Measurements from ENCODE around the gene SCAPER. TPM values are rescaled to one million over a fixed set of nuclear protein-coding genes. Genes with fewer than 3 reads are reported as not detected.

SCAPER gene
- total and polyA plus RNA-seq, 2 of the 4 experiments (the other 2 are of a cell fraction): 2.9 to 9.7 TPM

DNA sequence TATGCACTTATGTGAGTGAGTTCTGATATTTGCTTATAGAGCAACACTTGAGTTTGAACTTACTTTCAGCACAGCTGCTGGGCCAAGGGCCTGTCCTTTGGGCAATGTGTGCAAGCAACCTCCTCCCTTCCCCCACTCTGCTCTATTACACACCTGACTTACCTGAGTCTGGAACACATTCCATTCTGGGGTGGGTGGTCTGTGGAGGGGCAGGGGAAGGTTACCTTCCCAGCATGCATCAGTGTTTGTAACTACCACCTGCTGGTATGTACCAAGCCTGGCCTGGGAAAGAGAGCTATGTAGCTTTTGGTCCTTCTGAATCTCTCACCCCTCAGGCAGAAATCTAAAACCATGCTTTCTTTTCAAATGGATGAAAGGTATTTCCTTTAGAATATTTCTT, 465.6 kb downstream of the SCAPER start:
- no peak overlapping the region for H4K5ac ChIP-seq (ENCODE audit: low read depth, low read length)
- CTCF ChIA-PET: no interaction called here
- H4K91ac ChIP-seq (ENCODE audit: insufficient read depth, low read depth, low read length): no peak overlapping the region
- H3K9me3 ChIP-seq (ENCODE audit: control insufficient read depth, insufficient read depth, low read length): no peaks in the 10 kb centered on the region
- H3K9me1 ChIP-seq (ENCODE audit: insufficient read depth, low read length): 0 out of 2 replicates have a peak, but pooled peaks cover 2% of the 10 kb centered on the region
- no peak for TF ChIP-seq CHD1 (IDR thresholded peaks at IDR 0.05; ENCODE audit: low read depth, low read length)
- no TSS peak for BruUV-seq (replicated peaks)
- H3K4ac ChIP-seq (ENCODE audit: low read depth, low read length): no peak overlapping the region
- no peak overlapping the region for H3K18ac ChIP-seq (ENCODE audit: low read depth, low read length)
- H3K36me3 ChIP-seq (ENCODE audit: control insufficient read depth, insufficient read depth, low read length): no peaks in the 10 kb centered on the region
- no peak overlapping the region for H3K4me2 ChIP-seq (ENCODE audit: low read depth, low read length)
- no peak overlapping the region for H2AFZ ChIP-seq (replicated peaks; ENCODE audit: low read length, poor library complexity)
- no peak overlapping the region for H2BK15ac ChIP-seq (ENCODE audit: low read depth, low read length)
- H3K23ac ChIP-seq (ENCODE audit: low read depth, low read length): no peak overlapping the region
- no peak overlapping the region for H2BK120ac ChIP-seq (ENCODE audit: low read depth, low read length)
- no peak overlapping the region for H4K8ac ChIP-seq (ENCODE audit: low read depth in 2 of 2, low read length in 2 of 2)
- DNase-seq (no peak), ATAC-seq (ENCODE audit: low read depth) (no peak)
- no peak overlapping the region for H3K56ac ChIP-seq (ENCODE audit: extremely low read depth, insufficient read depth, low read length)
- dilution Hi-C loops (cut with HindIII; ENCODE audit: low sequenced_read_pairs, unreplicated experiment): no loop called here
- no peaks in the 10 kb centered on the region for H3K4me1 ChIP-seq (ENCODE audit: control insufficient read depth, insufficient read depth, low read length)
- no peaks in the 10 kb centered on the region for H3K27me3 ChIP-seq (ENCODE audit: control insufficient read depth, insufficient read depth, low read length)
- H3K9ac ChIP-seq (ENCODE audit: low read depth, low read length): no peak overlapping the region
- H2AK9ac ChIP-seq (replicated peaks; ENCODE audit: low read depth, low read length, poor library complexity): no peak overlapping the region
- intact Hi-C loops (cut with micrococcal nuclease): no loop called here
- H3K14ac ChIP-seq (replicated peaks; ENCODE audit: low read depth, low read length): no peak overlapping the region
- no peaks in the 10 kb centered on the region for H3K79me1 ChIP-seq (ENCODE audit: low read depth in 1 of 2, low read length in 2 of 2)
- H3K27ac ChIP-seq (ENCODE audit: insufficient read depth, low read length): no peak overlapping the region
- POLR2A ChIA-PET (ENCODE audit: unreplicated experiment): no interaction called here
- in situ Hi-C loops (cut with MboI; ENCODE audit: low sequenced_read_pairs): no loop called here
- H2AK5ac ChIP-seq (ENCODE audit: low read depth, low read length): 0 out of 2 replicates have a peak overlapping the region, but pooled peaks have one; percentile 11
- no peak overlapping the region for H3K4me3 ChIP-seq (ENCODE audit: insufficient read depth, low read depth, low read length)
- H2BK20ac ChIP-seq (ENCODE audit: low read depth, low read length): no peak overlapping the region
- no peaks in the 10 kb centered on the region for H4K20me1 ChIP-seq (ENCODE audit: insufficient read depth, low read length)
- H2BK5ac ChIP-seq (ENCODE audit: low read depth, low read length, poor library complexity, severe bottlenecking): no peak overlapping the region
